HCT116 (cell line): ENCODE data around the gene SH3PXD2A.

Experiments used
- ATF3 ChIP-seq: IDR thresholded peaks from 2 replicates; pipeline ENCODE4 v1.6.1; 2012
- FOSL1 ChIP-seq: IDR thresholded peaks from 2 replicates; pipeline ENCODE4 v1.6.1; 2012; ENCODE audit warnings: low read depth
- POLR2A ChIP-seq: IDR thresholded peaks from 2 replicates; pipeline ENCODE4 v1.7.0; 2011; ENCODE audit warnings: borderline replicate concordance; ENCODE audit not compliant: insufficient read depth, insufficient read length; ENCODE audit errors: extremely low read depth
- SIN3A ChIP-seq: IDR thresholded peaks from 2 replicates; pipeline ENCODE4 v1.6.1; 2012; ENCODE audit warnings: low read depth
- TF ChIP-seq, protein P1 (sequence below), 3 experiments: fragments of 200-600 bp in 1 of 3; sonication (generic) in 1 of 3; IDR thresholded peaks in 2 of 3; conservative IDR thresholded peaks in 1 of 3; 2 replicates each; pipeline ENCODE4 v1.5.1; 2012 to 2017; ENCODE audit warnings: low read depth in 2 of 3, low read length in 2 of 3, antibody characterized with exemption in 1 of 3, borderline replicate concordance in 1 of 3, control low read depth in 1 of 3, mild to moderate bottlenecking in 1 of 3, mixed read lengths in 1 of 3, mixed run types in 1 of 3, moderate library complexity in 1 of 3; ENCODE audit not compliant: insufficient read depth in 1 of 3

DNA sequence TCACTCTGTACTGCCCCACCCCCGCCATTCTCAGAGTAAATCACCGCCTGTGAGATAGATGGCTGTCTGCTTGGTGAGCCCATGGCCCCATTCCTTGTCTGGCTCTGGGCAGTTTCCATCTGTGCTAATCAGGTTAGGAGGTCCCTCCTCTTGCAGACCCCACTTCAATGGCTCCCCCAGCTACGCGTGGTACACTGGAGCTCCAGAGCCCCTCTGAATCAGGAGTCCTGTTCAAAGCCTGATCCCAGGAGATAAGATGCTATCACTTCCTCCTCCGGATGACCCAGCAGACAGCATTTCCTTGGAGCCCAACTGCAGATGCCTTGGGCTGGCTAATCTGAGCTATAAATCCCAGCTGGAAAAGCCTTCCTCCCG lies 122.3 kb downstream of the SH3PXD2A start:
- TF ChIP-seq, protein P1, sequence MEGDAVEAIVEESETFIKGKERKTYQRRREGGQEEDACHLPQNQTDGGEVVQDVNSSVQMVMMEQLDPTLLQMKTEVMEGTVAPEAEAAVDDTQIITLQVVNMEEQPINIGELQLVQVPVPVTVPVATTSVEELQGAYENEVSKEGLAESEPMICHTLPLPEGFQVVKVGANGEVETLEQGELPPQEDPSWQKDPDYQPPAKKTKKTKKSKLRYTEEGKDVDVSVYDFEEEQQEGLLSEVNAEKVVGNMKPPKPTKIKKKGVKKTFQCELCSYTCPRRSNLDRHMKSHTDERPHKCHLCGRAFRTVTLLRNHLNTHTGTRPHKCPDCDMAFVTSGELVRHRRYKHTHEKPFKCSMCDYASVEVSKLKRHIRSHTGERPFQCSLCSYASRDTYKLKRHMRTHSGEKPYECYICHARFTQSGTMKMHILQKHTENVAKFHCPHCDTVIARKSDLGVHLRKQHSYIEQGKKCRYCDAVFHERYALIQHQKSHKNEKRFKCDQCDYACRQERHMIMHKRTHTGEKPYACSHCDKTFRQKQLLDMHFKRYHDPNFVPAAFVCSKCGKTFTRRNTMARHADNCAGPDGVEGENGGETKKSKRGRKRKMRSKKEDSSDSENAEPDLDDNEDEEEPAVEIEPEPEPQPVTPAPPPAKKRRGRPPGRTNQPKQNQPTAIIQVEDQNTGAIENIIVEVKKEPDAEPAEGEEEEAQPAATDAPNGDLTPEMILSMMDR (IDR thresholded peaks at IDR 0.05 in 2 of 3, conservative IDR thresholded peaks at IDR 0.05 in 1 of 3; ENCODE audit: borderline replicate concordance in 1 of 3, insufficient read depth in 1 of 3, low read depth in 2 of 3, low read length in 2 of 3): no peak
- no peak for TF ChIP-seq FOSL1
- TF ChIP-seq ATF3: no peak
- no peak for TF ChIP-seq SIN3A
- TF ChIP-seq POLR2A: no peak
